OCI-LY7 (cell line): ENCODE results near the gene GPRIN1. TPM values are rescaled to one million over a fixed set of nuclear protein-coding genes. Genes with fewer than 3 reads are reported as not detected.

Experiments
- BruUV-seq: library from RNA; stranded (reverse); fragments of 400-500 nt; replicated peaks from 2 replicates; lab custom pipeline; 2021; lab: Mats Ljungman, UMichigan
- CTCF ChIA-PET: fragments of 300-600 bp; sonication (Branson Sonifier 250); formaldehyde crosslinking; loops from one replicate; lab custom pipeline; 2022; ENCODE audit warnings: antibody characterized with exemption; ENCODE audit not compliant: unreplicated experiment; lab: Charles Lee
- POLR2A ChIA-PET: fragments of 300-600 bp; sonication (Branson Sonifier 250); formaldehyde crosslinking; loops from one replicate; lab custom pipeline; 2022; ENCODE audit warnings: antibody characterized with exemption; lab: Charles Lee
- DNase-seq: peaks from one replicate; pipeline ENCODE4 v3.0.0-alpha.2; 2015; ENCODE audit warnings: low spot score
- H2AFZ ChIP-seq: fragments of 200-600 bp; sonication (generic), shearing (Covaris generic); 2 replicates; pipeline ENCODE4 v1.6.1; 2014; ENCODE audit warnings: mild to moderate bottlenecking, antibody characterized with exemption, low read length, moderate library complexity
- H3K27ac ChIP-seq: fragments of 200-600 bp; sonication (generic); 2 replicates; pipeline ENCODE4 v1.5.1; 2014; ENCODE audit warnings: mixed run types, low read depth, mild to moderate bottlenecking, moderate library complexity, low read length, inconsistent platforms; ENCODE audit not compliant: poor library complexity, severe bottlenecking
- H3K36me3 ChIP-seq: fragments of 200-600 bp; sonication (generic); 2 replicates; pipeline ENCODE4 v1.6.1; 2014; ENCODE audit warnings: mild to moderate bottlenecking, antibody characterized with exemption, low read length, moderate library complexity, mixed read lengths; ENCODE audit not compliant: insufficient read depth
- H3K4me1 ChIP-seq: fragments of 200-600 bp; sonication (generic); 2 replicates; pipeline ENCODE4 v1.5.1; 2014; ENCODE audit warnings: mild to moderate bottlenecking, low read length; ENCODE audit not compliant: insufficient read depth, poor library complexity, severe bottlenecking
- H3K4me2 ChIP-seq: fragments of 200-600 bp; sonication (generic); 2 replicates; pipeline ENCODE4 v1.6.1; 2014; ENCODE audit warnings: mild to moderate bottlenecking, low read length
- H3K4me3 ChIP-seq: fragments of 200-600 bp; sonication (generic); 2 replicates; pipeline ENCODE4 v1.5.1; 2014; ENCODE audit warnings: mild to moderate bottlenecking, low read depth, low read length; ENCODE audit not compliant: poor library complexity, severe bottlenecking
- H3K79me2 ChIP-seq: fragments of 200-600 bp; sonication (generic); 2 replicates; pipeline ENCODE4 v1.6.1; 2016; ENCODE audit warnings: low read depth, mild to moderate bottlenecking, low read length, moderate library complexity, mixed read lengths; ENCODE audit not compliant: insufficient read depth
- H3K9me2 ChIP-seq: fragments of 200-600 bp; sonication (generic); 2 replicates; pipeline ENCODE4 v1.6.1; 2016; ENCODE audit warnings: mild to moderate bottlenecking, low read length, mixed read lengths; ENCODE audit not compliant: insufficient read depth
- H3K9me3 ChIP-seq: fragments of 200-600 bp; sonication (generic); 2 replicates; pipeline ENCODE4 v1.6.1; 2014; ENCODE audit warnings: mild to moderate bottlenecking, mixed run types, low read length, mixed read lengths
- H4K20me1 ChIP-seq: fragments of 200-600 bp; sonication (generic); 2 replicates; pipeline ENCODE4 v1.6.1; 2014; ENCODE audit warnings: mild to moderate bottlenecking, antibody characterized with exemption, low read length, moderate library complexity, mixed read lengths; ENCODE audit not compliant: insufficient read depth
- EZH2phosphoT487 ChIP-seq: fragments of 200-600 bp; sonication (generic); IDR thresholded peaks from 2 replicates; pipeline ENCODE4 v1.6.1; 2018; ENCODE audit warnings: low read depth, borderline replicate concordance, mild to moderate bottlenecking, mixed run types, antibody characterized with exemption, low read length, moderate library complexity, mixed read lengths
- intact Hi-C: fragments of 100-400 bp; cut with micrococcal nuclease; formaldehyde crosslinking; loops from one replicate; pipeline ENCODE4 v1.10.0; 2022; ENCODE audit not compliant: unreplicated experiment
- total RNA-seq, 2 experiments: library from RNA; depleted of rRNA in 1 of 2; stranded (reverse); fragments of >200 nt in 1 of 2; shearing (Covaris generic) in 1 of 2; gene quantifications; 2 replicates each; pipeline ENCODE4 v1.2.3, GENCODE V29; 2014 to 2022
- TF ChIP-seq, protein P1 (sequence below): fragments of 200-600 bp; sonication (generic); conservative IDR thresholded peaks from 2 replicates; pipeline ENCODE4 v1.5.1; 2014; ENCODE audit warnings: mild to moderate bottlenecking, antibody characterized with exemption, low read length, moderate library complexity, mixed read lengths

GPRIN1 gene
- total RNA-seq, 2 experiments from 2014 or later = 3.8 to 5.3 TPM

DNA sequence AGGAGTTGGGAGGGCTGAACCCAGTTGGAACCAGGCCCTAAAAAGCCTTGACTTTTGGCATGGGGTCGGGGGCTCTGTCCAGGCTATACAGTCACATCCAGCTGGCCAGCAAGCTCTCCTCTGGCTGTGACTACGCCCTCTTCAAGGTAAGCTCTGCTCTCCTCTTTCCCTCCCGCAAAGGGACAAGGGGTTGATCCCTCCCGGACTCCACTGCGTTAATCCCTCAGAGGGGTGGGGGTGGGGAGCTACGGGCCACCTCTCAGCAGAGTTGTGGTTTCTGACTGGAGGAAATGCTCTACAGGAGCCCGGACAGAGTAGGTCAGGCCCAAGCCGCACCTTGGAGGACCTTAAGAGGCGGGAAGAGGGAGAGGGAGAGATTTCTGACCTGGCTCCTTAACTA is 34.3 kb upstream of the GPRIN1 start:
- no peaks in the 10 kb centered on the region for H3K9me3 ChIP-seq
- no peak overlapping the region for H3K4me3 ChIP-seq
- no peak overlapping the region for H3K4me2 ChIP-seq
- ChIA-PET POLR2A (interaction anchor here (0.8 kb wide), 1 partner anchor 12 kb away, joined by 4 read pairs; no protein-coding TSS in a partner anchor), CTCF (interaction anchor here (0.6 kb wide), 1 partner anchor 11 kb away, joined by 10 read pairs; no protein-coding TSS in a partner anchor)
- TF ChIP-seq, protein P1, sequence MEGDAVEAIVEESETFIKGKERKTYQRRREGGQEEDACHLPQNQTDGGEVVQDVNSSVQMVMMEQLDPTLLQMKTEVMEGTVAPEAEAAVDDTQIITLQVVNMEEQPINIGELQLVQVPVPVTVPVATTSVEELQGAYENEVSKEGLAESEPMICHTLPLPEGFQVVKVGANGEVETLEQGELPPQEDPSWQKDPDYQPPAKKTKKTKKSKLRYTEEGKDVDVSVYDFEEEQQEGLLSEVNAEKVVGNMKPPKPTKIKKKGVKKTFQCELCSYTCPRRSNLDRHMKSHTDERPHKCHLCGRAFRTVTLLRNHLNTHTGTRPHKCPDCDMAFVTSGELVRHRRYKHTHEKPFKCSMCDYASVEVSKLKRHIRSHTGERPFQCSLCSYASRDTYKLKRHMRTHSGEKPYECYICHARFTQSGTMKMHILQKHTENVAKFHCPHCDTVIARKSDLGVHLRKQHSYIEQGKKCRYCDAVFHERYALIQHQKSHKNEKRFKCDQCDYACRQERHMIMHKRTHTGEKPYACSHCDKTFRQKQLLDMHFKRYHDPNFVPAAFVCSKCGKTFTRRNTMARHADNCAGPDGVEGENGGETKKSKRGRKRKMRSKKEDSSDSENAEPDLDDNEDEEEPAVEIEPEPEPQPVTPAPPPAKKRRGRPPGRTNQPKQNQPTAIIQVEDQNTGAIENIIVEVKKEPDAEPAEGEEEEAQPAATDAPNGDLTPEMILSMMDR = no peak
- TF ChIP-seq EZH2phosphoT487 = no peak
- H3K36me3 ChIP-seq = no peaks in the 10 kb centered on the region
- no TSS peak for BruUV-seq
- intact Hi-C loops = no loop called here
- no peak overlapping the region for H3K27ac ChIP-seq
- no peak overlapping the region for H2AFZ ChIP-seq
- DNase-seq = no peak
- H3K9me2 ChIP-seq = no peaks in the 10 kb centered on the region
- peaks cover 24% of the 10 kb centered on the region for H3K4me1 ChIP-seq
- H4K20me1 ChIP-seq = no peaks in the 10 kb centered on the region
- no peaks in the 10 kb centered on the region for H3K79me2 ChIP-seq

GRCh38 chr5:176643491-176644219 is 33.7 kb upstream of the GPRIN1 start:
- CTCF ChIA-PET = interaction anchor here (0.5 to 0.6 kb wide), 2 partner anchors 11 to 229 kb away, joined by 3 to 10 read pairs; no protein-coding TSS in a partner anchor

More at GRCh38 chr5:176643491-176644219, 33.7 kb upstream of the GPRIN1 start:
- H3K4me3 ChIP-seq = no peak overlapping the region
- no peak overlapping the region for H2AFZ ChIP-seq
- H3K36me3 ChIP-seq = no peaks in the 10 kb centered on the region
- TF ChIP-seq, protein P1 = no peak
- no peak for TF ChIP-seq EZH2phosphoT487
- H3K4me1 ChIP-seq = peaks cover 20% of the 10 kb centered on the region
- DNase-seq = no peak
- no TSS peak for BruUV-seq
- no peak overlapping the region for H3K4me2 ChIP-seq
- no peak overlapping the region for H3K27ac ChIP-seq
- H3K9me2 ChIP-seq = no peaks in the 10 kb centered on the region
- POLR2A ChIA-PET = interaction anchor here (0.8 to 0.9 kb wide), 2 partner anchors 11 to 13 kb away, joined by 3 to 4 read pairs; partner anchors contain the start of genes EIF4E1B and SNCB
- no peaks in the 10 kb centered on the region for H3K9me3 ChIP-seq
- H3K79me2 ChIP-seq = no peaks in the 10 kb centered on the region
- H4K20me1 ChIP-seq = no peaks in the 10 kb centered on the region
- intact Hi-C loops = no loop called here
